A673 (cell line): ENCODE measurements around the gene UTF1. TPM values are rescaled to one million over a fixed set of nuclear protein-coding genes. Genes with fewer than 3 reads are reported as not detected.

Experiments used
- BruUV-seq: library from RNA; stranded (reverse); fragments of 400-500 nt; replicated peaks from 2 replicates; lab custom pipeline; 2021; lab: Mats Ljungman, UMichigan
- CTCF ChIA-PET: fragments of 300-600 bp; sonication (Branson Sonifier 250); formaldehyde crosslinking; loops from one replicate; lab custom pipeline; 2022; ENCODE audit warnings: antibody characterized with exemption; lab: Charles Lee
- POLR2A ChIA-PET: fragments of 300-600 bp; sonication (Branson Sonifier 250); formaldehyde crosslinking; loops from one replicate; lab custom pipeline; 2022; ENCODE audit warnings: antibody characterized with exemption; ENCODE audit not compliant: low non-redundant PET; lab: Charles Lee
- DNase-seq: peaks from one replicate; pipeline ENCODE4 v3.0.0-alpha.2; 2015; ENCODE audit warnings: low spot score
- H3K27ac ChIP-seq: fragments of 200-600 bp; sonication (generic); 2 replicates; pipeline ENCODE4 v1.5.1; 2016; ENCODE audit warnings: mixed run types, low read depth, mild to moderate bottlenecking, mixed read lengths, antibody characterized with exemption, low read length; ENCODE audit not compliant: poor library complexity, severe bottlenecking
- H3K27me3 ChIP-seq: fragments of 200-600 bp; sonication (generic); replicated peaks from 2 replicates; pipeline ENCODE4 v1.6.1; 2017; ENCODE audit warnings: mixed run types, low read depth, mild to moderate bottlenecking, mixed read lengths, antibody characterized with exemption, low read length; ENCODE audit not compliant: insufficient read depth, poor library complexity
- H3K36me3 ChIP-seq: fragments of 200-600 bp; sonication (generic); 2 replicates; pipeline ENCODE4 v1.6.1; 2016; ENCODE audit warnings: mixed run types, mild to moderate bottlenecking, mixed read lengths, antibody characterized with exemption, low read length; ENCODE audit not compliant: insufficient read depth, poor library complexity, severe bottlenecking
- H3K4me1 ChIP-seq: fragments of 200-600 bp; sonication (generic); 2 replicates; pipeline ENCODE4 v1.6.1; 2017; ENCODE audit warnings: mixed run types, mild to moderate bottlenecking, mixed read lengths, antibody characterized with exemption, low read length; ENCODE audit not compliant: insufficient read depth, poor library complexity, severe bottlenecking
- H3K4me3 ChIP-seq: fragments of 200-600 bp; sonication (generic); 2 replicates; pipeline ENCODE4 v1.5.1; 2016; ENCODE audit warnings: low read depth, mixed run types, mild to moderate bottlenecking, mixed read lengths, low read length; ENCODE audit not compliant: poor library complexity, severe bottlenecking
- H3K9me3 ChIP-seq: fragments of 200-600 bp; sonication (generic); 2 replicates; pipeline ENCODE4 v1.6.1; 2016; ENCODE audit warnings: mixed run types, low read depth, mild to moderate bottlenecking, mixed read lengths, antibody characterized with exemption, low read length; ENCODE audit not compliant: poor library complexity, severe bottlenecking
- CTCF ChIP-seq: fragments of 300-800, 200-600 bp; sonication (generic); conservative IDR thresholded peaks from 2 replicates; pipeline ENCODE4 v1.5.1; 2017; ENCODE audit warnings: low read depth, mild to moderate bottlenecking, antibody characterized with exemption, low read length, moderate library complexity, mixed read lengths
- EZH2 ChIP-seq: fragments of 200-600 bp; sonication (generic); IDR thresholded peaks from 2 replicates; pipeline ENCODE4 v1.6.1; 2017; ENCODE audit warnings: borderline replicate concordance, low read depth, mild to moderate bottlenecking, mixed read lengths, antibody characterized with exemption, low read length; ENCODE audit not compliant: poor library complexity, severe bottlenecking
- intact Hi-C: fragments of 100-400 bp; cut with micrococcal nuclease; formaldehyde crosslinking; loops from one replicate; pipeline ENCODE4 v1.10.0; 2022; ENCODE audit not compliant: unreplicated experiment
- total RNA-seq: library from RNA; stranded (reverse); gene quantifications from 2 replicates; pipeline ENCODE4 v1.2.3, GENCODE V29; 2021

UTF1 gene
- total RNA-seq, 1 experiment from 2014 or later = not detected

- BruUV-seq = no TSS peak
- no peaks in the 10 kb centered on the region for H3K9me3 ChIP-seq
- no peaks in the 10 kb centered on the region for H3K4me1 ChIP-seq
- H3K27me3 ChIP-seq = peaks cover 41% of the 10 kb centered on the region
- ChIA-PET POLR2A (no interaction called here), CTCF (no interaction called here)
- no peak for DNase-seq
- H3K27ac ChIP-seq = no peak overlapping the region
- TF ChIP-seq CTCF (no peak), EZH2 (no peak)
- H3K36me3 ChIP-seq = no peaks in the 10 kb centered on the region
- intact Hi-C loops = no loop called here
- H3K4me3 ChIP-seq = no peak overlapping the region
Observed at GRCh38 chr10:133194151-133194550, 35.9 kb upstream of the UTF1 start.

- BruUV-seq = no TSS peak
- no peaks in the 10 kb centered on the region for H3K36me3 ChIP-seq
- H3K27me3 ChIP-seq = peaks cover 35% of the 10 kb centered on the region
- H3K9me3 ChIP-seq = no peaks in the 10 kb centered on the region
- intact Hi-C loops = no loop called here
- H3K4me1 ChIP-seq = no peaks in the 10 kb centered on the region
- DNase-seq = no peak
- POLR2A ChIA-PET = no interaction called here
- TF ChIP-seq EZH2 (no peak), CTCF (no peak)
- no peak overlapping the region for H3K4me3 ChIP-seq
- CTCF ChIA-PET = no interaction called here
- H3K27ac ChIP-seq = no peak overlapping the region
Observed at GRCh38 chr10:133195096-133195495, 34.9 kb upstream of the UTF1 start.

GRCh38 chr10:133195611-133196010 lies 34.4 kb upstream of the UTF1 start:
- no peak for DNase-seq
- intact Hi-C loops = no loop called here
- Histone ChIP-seq H3K27me3 (peaks cover 34% of the 10 kb centered on the region), H3K27ac (no peak overlapping the region), H3K36me3 (no peaks in the 10 kb centered on the region), H3K4me1 (no peaks in the 10 kb centered on the region), H3K9me3 (no peaks in the 10 kb centered on the region), H3K4me3 (no peak overlapping the region)
- ChIA-PET POLR2A (no interaction called here), CTCF (no interaction called here)
- BruUV-seq = no TSS peak
- TF ChIP-seq EZH2 (no peak), CTCF (no peak)
